Fibroblast of lung (primary cell): Measurements from ENCODE around the gene PRDM13.

Source experiments
- EZH2 ChIP-seq: IDR thresholded peaks from 2 replicates; pipeline ENCODE4 v1.5.1; 2012; ENCODE audit warnings: low read length, control low read depth, mild to moderate bottlenecking; ENCODE audit errors: missing control alignments
- TF ChIP-seq, protein P1 (sequence below), 2 donors: IDR thresholded peaks in 1 of 2; conservative IDR thresholded peaks in 1 of 2; 1 replicate in 1 of 2; 2 replicates in 1 of 2; pipeline ENCODE4 v1.5.1; 2011 to 2012; ENCODE audit warnings: low read length in 2 of 2, control low read depth in 1 of 2, inconsistent platforms in 1 of 2, low read depth in 1 of 2, mild to moderate bottlenecking in 1 of 2

DNA sequence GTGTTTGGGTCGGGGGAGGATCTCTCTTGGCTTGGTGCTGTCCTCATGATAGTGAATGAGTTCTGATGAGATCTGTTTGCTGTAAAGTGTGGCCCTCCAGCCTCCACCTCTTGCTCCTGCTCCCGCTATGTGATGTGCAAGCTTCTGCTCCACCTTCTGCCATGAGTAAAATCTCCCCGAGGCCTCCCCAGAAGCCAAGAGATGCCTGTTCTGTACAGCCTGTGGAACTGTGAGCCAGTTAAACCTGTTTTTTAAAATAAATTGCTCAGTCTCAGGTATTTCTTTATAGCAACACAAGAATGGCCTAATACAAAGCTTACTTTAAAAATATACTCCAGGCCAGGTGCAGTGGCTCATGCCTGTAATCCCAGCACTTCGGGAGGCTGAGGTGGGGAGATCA is 26.9 kb upstream of the PRDM13 start:
- TF ChIP-seq EZH2: no peak
- TF ChIP-seq, protein P1, sequence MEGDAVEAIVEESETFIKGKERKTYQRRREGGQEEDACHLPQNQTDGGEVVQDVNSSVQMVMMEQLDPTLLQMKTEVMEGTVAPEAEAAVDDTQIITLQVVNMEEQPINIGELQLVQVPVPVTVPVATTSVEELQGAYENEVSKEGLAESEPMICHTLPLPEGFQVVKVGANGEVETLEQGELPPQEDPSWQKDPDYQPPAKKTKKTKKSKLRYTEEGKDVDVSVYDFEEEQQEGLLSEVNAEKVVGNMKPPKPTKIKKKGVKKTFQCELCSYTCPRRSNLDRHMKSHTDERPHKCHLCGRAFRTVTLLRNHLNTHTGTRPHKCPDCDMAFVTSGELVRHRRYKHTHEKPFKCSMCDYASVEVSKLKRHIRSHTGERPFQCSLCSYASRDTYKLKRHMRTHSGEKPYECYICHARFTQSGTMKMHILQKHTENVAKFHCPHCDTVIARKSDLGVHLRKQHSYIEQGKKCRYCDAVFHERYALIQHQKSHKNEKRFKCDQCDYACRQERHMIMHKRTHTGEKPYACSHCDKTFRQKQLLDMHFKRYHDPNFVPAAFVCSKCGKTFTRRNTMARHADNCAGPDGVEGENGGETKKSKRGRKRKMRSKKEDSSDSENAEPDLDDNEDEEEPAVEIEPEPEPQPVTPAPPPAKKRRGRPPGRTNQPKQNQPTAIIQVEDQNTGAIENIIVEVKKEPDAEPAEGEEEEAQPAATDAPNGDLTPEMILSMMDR (conservative IDR thresholded peaks at IDR 0.05 in 1 of 2, IDR thresholded peaks at IDR 0.05 in 1 of 2; ENCODE audit: low read depth in 1 of 2, low read length in 2 of 2): no peak
